ENCODE measurements around the gene RIT2. TPM values are rescaled to one million over a fixed set of nuclear protein-coding genes. Genes with fewer than 3 reads are reported as not detected.

Gene RIT2
- total RNA-seq, 2 experiments from 2014 or later, result not detected

DNA sequence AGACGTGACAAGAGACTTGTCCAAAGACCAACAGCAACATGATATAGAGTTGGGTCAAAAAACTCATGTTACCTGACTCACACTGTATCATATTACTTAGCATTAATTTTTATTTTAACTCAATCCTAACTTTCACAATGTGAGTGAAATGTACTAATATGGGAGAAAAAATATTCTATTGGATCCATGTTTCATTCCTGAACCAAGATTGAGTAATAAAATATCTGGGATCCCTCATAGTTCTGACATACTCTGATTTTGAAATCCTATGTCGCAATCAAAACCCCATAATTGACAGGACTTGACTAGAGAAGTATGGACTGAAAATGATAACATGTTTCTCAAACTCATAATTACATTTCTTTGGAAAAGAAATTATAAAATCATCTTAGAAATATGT, 190.4 kb downstream of the RIT2 start:
- DNase-seq, result no peak
- POLR2A ChIA-PET, result no interaction called here
- no peaks in the 10 kb centered on the region for H3K27me3 Mint-ChIP-seq
- no peak overlapping the region for H3K4me3 Mint-ChIP-seq
- no peak overlapping the region for H3K27ac Mint-ChIP-seq
- CTCF ChIA-PET, result no interaction called here
- H3K9me3 Mint-ChIP-seq, result no peaks in the 10 kb centered on the region
- H3K4me1 Mint-ChIP-seq, result no peaks in the 10 kb centered on the region
- H3K36me3 Mint-ChIP-seq (ENCODE audit: low read depth), result no peaks in the 10 kb centered on the region

DNA sequence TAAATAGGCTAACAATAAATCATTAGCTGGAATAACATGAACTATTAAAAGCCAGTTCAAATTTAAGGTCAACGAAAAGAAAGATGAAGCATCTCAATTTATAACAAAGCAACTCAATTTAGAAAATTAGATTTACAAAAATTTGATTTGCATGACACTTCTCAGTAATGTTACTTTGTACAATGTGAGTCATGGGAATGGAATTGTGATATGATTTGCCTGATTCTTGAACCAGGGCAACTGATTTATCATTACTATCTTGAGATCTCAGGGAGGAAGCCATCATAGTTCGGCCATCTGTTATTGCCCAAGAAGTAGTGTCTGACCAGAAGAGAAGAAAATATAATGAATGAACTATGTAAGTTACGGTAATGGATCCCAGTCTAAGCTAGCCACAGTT, 193.1 kb downstream of the RIT2 start:
- CTCF ChIA-PET, result no interaction called here
- Mint-ChIP-seq H3K4me3 (no peak overlapping the region), H3K9me3 (no peaks in the 10 kb centered on the region), H3K27me3 (no peaks in the 10 kb centered on the region), H3K4me1 (no peaks in the 10 kb centered on the region), H3K36me3 (ENCODE audit: low read depth) (no peaks in the 10 kb centered on the region), H3K27ac (no peak overlapping the region)
- DNase-seq, result no peak
- POLR2A ChIA-PET, result no interaction called here

DNA sequence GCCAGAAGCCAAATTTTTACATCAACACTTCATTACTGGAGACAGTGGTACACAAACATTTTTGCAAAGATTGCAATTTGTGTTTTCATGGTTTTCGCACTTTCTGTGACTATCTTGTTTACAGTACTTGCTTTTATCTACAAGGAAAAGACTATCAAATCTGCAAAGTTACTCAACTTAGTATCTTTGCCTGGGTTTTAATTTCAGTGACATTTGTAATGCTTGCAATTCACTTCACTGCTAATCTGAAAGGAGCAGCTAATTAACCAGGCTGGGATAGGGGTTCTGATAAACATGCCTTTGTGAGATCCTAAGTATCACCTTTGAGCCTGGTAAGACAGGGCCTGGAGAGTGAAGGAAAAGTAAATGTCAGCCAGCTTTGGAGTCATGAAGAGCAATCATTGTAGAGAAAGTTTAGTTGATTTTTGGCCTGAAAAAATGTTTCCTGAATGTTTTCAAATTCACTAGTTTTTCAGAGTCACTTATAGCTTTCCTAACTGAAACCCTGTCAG, 194.2 kb downstream of the RIT2 start:
- POLR2A ChIA-PET, result no interaction called here

DNA sequence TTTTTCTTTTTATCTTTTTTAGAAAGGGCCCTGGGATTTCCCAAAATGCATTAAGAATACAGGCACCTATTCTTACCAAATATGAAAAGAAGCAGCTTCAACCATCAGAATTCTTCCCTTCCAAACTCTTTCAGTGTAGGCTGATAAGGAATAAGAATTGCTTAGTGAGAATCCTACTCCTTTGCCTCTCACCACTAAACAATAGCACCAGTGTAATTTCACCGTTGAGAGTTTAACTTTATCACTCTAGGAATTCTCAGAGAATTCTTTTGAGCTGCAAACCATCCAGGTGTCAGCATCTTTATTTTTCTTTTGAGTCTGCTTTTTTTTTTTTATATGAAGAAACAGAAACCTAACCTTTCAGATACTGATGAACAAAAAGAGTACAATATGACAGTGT, 194.9 kb downstream of the RIT2 start:
- Mint-ChIP-seq H3K4me3 (no peak overlapping the region), H3K36me3 (ENCODE audit: low read depth) (no peaks in the 10 kb centered on the region), H3K4me1 (no peaks in the 10 kb centered on the region), H3K27ac (no peak overlapping the region), H3K27me3 (no peaks in the 10 kb centered on the region), H3K9me3 (peaks cover 3% of the 10 kb centered on the region)
- POLR2A ChIA-PET, result no interaction called here
- no peak for DNase-seq
- CTCF ChIA-PET, result no interaction called here

More for the DNA sequence above, 194.2 kb downstream of the RIT2 start:
- Mint-ChIP-seq H3K27ac (no peak overlapping the region), H3K9me3 (peaks cover 3% of the 10 kb centered on the region), H3K27me3 (no peaks in the 10 kb centered on the region), H3K36me3 (ENCODE audit: low read depth) (no peaks in the 10 kb centered on the region), H3K4me3 (no peak overlapping the region), H3K4me1 (no peaks in the 10 kb centered on the region)
- no peak for DNase-seq
- CTCF ChIA-PET, result no interaction called here

DNA sequence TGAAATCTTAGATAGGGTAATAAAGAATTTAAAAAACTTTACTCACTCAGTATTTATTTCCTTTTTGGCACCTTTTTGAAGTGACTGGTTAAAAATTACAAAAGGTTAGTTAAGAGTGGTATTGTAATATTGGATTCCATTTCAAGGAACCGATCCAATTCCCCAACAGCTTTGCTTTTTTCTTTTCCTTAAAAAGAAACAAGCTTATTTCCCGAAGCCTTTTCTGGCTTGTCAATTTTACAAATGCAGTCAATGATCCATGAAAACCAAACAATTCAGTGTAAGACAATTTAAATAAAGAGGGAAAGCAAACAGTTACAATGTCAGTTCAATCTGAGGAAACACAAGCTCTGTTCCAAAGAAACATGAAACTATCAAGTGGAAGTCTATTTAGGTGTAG, 200.2 kb downstream of the RIT2 start:
- DNase-seq, result no peak
- Mint-ChIP-seq H3K27me3 (no peaks in the 10 kb centered on the region), H3K4me3 (no peak overlapping the region), H3K9me3 (peaks cover 3% of the 10 kb centered on the region), H3K27ac (no peak overlapping the region), H3K4me1 (no peaks in the 10 kb centered on the region), H3K36me3 (ENCODE audit: low read depth) (no peaks in the 10 kb centered on the region)
- CTCF ChIA-PET, result no interaction called here
- POLR2A ChIA-PET, result no interaction called here

DNA sequence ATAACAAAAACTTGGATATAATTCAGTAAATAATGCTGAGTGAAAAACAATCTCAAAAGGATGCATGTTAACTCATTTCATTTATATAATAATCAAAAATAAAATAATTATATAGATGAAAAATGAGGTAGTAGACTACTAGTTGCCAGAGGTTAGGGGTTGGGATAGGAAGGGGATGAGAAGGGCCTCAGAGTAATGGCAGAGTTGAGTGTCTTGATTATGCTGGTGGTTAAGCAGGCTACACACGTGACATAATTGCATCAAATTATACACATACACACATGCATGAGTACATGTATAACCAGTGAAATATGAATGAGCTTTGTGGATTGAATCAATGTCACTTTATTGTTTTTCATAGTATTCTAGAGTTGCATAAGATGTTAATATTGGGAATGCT, 201.0 kb downstream of the RIT2 start:
- ChIA-PET CTCF (no interaction called here), POLR2A (no interaction called here)
- no peaks in the 10 kb centered on the region for H3K36me3 Mint-ChIP-seq (ENCODE audit: low read depth)
- no peak overlapping the region for H3K27ac Mint-ChIP-seq
- no peaks in the 10 kb centered on the region for H3K4me1 Mint-ChIP-seq
- no peak for DNase-seq
- no peak overlapping the region for H3K4me3 Mint-ChIP-seq
- no peaks in the 10 kb centered on the region for H3K27me3 Mint-ChIP-seq
- H3K9me3 Mint-ChIP-seq, result peaks cover 3% of the 10 kb centered on the region

DNA sequence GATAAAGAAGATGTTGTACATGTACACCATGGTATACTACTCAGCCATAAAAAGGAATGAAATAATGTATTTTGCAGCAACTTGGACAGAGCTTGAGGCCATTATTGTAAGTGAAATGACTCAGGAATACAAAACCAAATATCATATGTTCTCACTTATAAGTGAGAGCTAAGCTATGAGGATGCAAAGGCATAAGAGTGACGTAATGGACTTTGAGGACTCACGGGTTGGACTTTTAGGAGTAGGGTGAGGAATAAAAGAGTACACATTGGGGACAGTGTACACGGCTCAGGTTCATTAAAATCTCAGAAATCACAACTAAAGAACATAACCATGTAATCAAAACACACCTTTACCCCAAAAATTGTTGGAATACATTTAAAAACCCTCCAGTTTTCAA, 206.4 kb downstream of the RIT2 start:
- Mint-ChIP-seq H3K4me3 (no peak overlapping the region), H3K4me1 (no peaks in the 10 kb centered on the region), H3K27ac (no peak overlapping the region), H3K36me3 (ENCODE audit: low read depth) (no peaks in the 10 kb centered on the region), H3K9me3 (peaks cover 2% of the 10 kb centered on the region), H3K27me3 (no peaks in the 10 kb centered on the region)
- no peak for DNase-seq
- ChIA-PET CTCF (no interaction called here), POLR2A (no interaction called here)

DNA sequence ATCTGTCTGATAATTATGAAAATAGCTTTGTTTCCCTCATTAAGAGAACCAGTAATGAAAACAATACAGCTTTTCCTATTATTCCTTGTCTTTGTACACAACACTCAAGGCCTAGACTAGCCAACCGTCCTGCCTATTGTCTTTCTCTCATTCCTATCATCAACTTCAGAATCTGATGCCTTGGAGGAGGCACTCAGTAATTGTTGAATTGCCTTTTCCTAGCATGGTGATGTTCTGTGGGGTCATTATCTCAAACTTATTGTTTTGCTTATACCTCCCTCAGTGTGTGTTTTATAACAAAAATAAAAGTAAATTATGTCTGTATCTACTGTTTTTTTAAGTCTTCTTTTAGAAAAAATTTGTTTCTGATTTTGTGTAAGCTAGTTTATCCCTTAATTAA, 208.7 kb downstream of the RIT2 start:
- no peak for DNase-seq
- ChIA-PET POLR2A (no interaction called here), CTCF (no interaction called here)
- no peak overlapping the region for H3K4me3 Mint-ChIP-seq
- no peaks in the 10 kb centered on the region for H3K27me3 Mint-ChIP-seq
- H3K9me3 Mint-ChIP-seq, result peaks cover 2% of the 10 kb centered on the region
- no peaks in the 10 kb centered on the region for H3K4me1 Mint-ChIP-seq
- no peaks in the 10 kb centered on the region for H3K36me3 Mint-ChIP-seq (ENCODE audit: low read depth)
- no peak overlapping the region for H3K27ac Mint-ChIP-seq

DNA sequence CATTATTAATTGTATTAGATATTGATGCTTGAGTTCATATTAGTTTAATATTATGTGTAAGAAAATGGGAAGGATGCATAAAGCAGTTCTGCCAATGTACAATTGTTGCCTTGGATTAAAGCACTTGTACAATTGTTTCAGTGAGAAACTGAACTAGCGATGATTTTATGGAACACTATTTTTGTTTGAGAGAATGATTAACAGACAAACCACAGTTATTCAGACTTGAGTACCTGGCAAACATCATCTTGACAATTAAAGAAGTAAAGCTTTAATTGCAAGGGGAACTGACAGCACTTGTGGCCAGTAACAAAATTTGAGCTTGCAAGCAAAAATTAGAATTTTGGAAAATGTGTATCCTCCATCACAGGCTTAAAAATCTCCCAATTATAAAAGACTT, 214.3 kb downstream of the RIT2 start:
- no peaks in the 10 kb centered on the region for H3K4me1 Mint-ChIP-seq
- CTCF ChIA-PET, result no interaction called here

DNA sequence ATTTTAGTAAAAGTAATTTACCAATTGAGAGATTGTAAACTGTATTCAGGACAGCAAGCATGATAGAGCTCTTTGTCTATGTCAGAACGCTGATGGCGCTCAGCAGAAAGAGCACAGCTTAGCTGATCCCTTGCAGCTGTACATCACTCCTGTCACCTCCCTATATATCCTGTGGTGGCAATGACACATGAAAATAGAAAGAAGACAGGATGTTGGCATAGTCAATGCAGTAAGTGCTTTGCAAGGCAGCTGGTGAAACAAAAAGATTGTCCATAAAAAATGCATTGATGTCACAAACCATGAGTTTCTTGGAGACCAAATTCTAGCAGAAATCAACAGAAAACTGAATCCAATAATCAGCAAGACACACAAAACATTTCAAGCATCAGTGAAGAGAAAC, 221.5 kb downstream of the RIT2 start:
- Mint-ChIP-seq H3K4me1 (no peaks in the 10 kb centered on the region), H3K36me3 (ENCODE audit: low read depth) (no peaks in the 10 kb centered on the region), H3K27ac (no peak overlapping the region), H3K9me3 (peaks cover 9% of the 10 kb centered on the region), H3K4me3 (no peak overlapping the region), H3K27me3 (no peaks in the 10 kb centered on the region)
- no peak for DNase-seq
- CTCF ChIA-PET, result no interaction called here
- POLR2A ChIA-PET, result no interaction called here

More for the DNA sequence above, 214.3 kb downstream of the RIT2 start:
- POLR2A ChIA-PET, result no interaction called here
- H3K36me3 Mint-ChIP-seq (ENCODE audit: low read depth), result no peaks in the 10 kb centered on the region
- no peaks in the 10 kb centered on the region for H3K27me3 Mint-ChIP-seq
- DNase-seq, result no peak
- H3K4me3 Mint-ChIP-seq, result no peak overlapping the region
- H3K27ac Mint-ChIP-seq, result no peak overlapping the region
- peaks cover 4% of the 10 kb centered on the region for H3K9me3 Mint-ChIP-seq

DNA sequence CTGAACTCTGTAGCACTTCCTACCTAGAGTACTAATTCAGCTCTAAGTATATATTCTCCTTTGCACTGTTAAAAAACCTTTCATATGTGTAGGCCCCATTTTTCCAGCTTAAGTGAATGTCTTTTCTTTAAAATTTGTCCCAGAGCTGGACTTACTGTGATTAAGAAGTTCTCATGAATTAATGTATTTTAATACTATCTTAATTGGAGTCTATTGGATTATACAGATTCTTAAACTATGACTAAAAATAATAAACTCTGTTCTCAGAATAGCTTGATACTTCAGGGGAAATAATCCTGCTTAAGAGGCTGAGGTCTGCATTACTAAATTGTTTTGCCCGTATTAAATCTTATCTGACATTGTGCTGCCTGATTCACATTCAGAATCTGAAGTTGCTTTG, 223.3 kb downstream of the RIT2 start:
- no peak overlapping the region for H3K27ac Mint-ChIP-seq
- ChIA-PET CTCF (no interaction called here), POLR2A (no interaction called here)
- H3K27me3 Mint-ChIP-seq, result no peaks in the 10 kb centered on the region
- H3K9me3 Mint-ChIP-seq, result peaks cover 7% of the 10 kb centered on the region
- no peak for DNase-seq
- no peaks in the 10 kb centered on the region for H3K36me3 Mint-ChIP-seq (ENCODE audit: low read depth)
- no peak overlapping the region for H3K4me3 Mint-ChIP-seq
- H3K4me1 Mint-ChIP-seq, result no peaks in the 10 kb centered on the region

DNA sequence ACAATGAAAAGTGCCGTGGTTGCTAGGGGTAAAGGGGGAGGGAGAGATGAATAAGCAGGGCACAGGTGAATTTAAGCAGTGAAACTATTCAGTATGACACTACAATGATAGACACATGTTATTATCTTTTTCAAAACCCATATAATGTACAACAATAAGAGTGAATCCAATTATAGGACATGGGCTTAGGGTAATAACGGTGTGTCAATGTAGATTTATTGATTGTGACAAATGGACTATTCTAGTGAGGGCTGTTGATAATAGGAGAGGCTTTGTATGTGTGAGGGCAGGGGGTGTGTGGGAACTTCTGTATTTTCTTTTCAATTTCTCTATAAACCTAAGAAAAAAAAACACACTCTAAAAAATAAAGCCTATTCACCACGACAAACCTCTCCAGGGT, 223.8 kb downstream of the RIT2 start:
- Mint-ChIP-seq H3K27ac (no peak overlapping the region), H3K36me3 (ENCODE audit: low read depth) (no peaks in the 10 kb centered on the region), H3K27me3 (no peaks in the 10 kb centered on the region), H3K4me1 (no peaks in the 10 kb centered on the region), H3K4me3 (no peak overlapping the region), H3K9me3 (peaks cover 4% of the 10 kb centered on the region)
- POLR2A ChIA-PET, result no interaction called here
- no peak for DNase-seq
- CTCF ChIA-PET, result no interaction called here

DNA sequence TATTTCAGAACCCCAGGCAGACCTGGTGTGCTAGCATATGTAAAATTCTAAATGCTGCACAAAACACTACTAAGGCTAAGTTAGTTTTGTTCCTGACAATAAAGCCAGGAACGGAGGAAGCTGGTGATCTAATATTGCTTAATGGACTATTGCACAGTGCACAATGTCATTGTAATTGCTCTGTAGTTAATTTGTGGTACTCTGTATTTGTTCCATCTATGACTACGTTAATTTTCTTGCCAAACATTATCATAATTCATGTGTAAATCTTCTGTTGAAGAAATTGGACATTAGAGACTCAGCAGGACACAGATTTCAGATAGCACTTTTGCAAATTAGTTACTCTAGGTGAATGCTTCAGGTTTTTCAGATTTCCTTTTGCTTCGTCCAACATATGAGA, 232.3 kb downstream of the RIT2 start:
- POLR2A ChIA-PET, result no interaction called here
- Mint-ChIP-seq H3K27me3 (no peaks in the 10 kb centered on the region), H3K36me3 (ENCODE audit: low read depth) (no peaks in the 10 kb centered on the region), H3K9me3 (peaks cover 14% of the 10 kb centered on the region), H3K4me1 (no peaks in the 10 kb centered on the region), H3K4me3 (no peak overlapping the region), H3K27ac (no peak overlapping the region)
- no peak for DNase-seq
- CTCF ChIA-PET, result no interaction called here

DNA sequence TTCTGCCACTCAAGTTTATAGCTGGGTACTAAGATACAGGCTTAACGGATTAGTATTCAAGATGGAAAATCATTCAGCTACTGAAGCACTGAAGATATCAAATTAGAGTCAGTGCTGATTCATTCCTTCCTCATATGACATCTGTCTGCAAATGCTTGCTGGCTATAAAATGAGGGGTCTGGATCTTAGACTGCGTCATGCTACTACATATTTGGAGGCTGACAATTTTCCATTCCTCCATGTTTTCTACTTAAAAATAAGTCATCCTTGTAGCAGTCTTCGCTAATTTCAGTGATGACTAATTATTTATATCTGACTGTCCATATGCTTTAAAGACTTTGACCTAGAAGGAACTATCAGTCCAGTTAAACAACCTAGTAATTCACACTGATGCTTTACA, 233.4 kb downstream of the RIT2 start:
- no peak for DNase-seq
- ChIA-PET CTCF (no interaction called here), POLR2A (no interaction called here)
- Mint-ChIP-seq H3K9me3 (peaks cover 14% of the 10 kb centered on the region), H3K4me1 (no peaks in the 10 kb centered on the region), H3K27ac (no peak overlapping the region), H3K27me3 (no peaks in the 10 kb centered on the region), H3K36me3 (ENCODE audit: low read depth) (no peaks in the 10 kb centered on the region), H3K4me3 (no peak overlapping the region)

DNA sequence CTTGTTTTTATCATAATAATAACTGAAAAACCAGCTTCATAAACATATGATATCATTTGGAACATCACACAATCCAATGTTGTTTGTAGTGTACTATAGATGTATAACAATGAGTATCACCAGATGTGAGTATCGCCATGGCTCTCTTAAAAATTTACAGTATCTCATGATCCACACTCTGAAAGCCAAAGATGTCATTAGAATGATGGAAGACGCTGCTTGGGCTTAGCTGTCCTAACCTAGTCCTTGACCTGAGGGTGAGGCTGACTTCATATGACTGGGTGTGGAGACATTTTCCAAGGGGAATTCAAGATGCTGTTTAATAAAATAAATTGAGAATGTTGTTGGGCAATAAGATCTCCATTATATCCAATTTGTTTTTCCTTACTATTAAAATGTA, 242.6 kb downstream of the RIT2 start:
- POLR2A ChIA-PET, result no interaction called here
- CTCF ChIA-PET, result no interaction called here
- Mint-ChIP-seq H3K4me3 (no peak overlapping the region), H3K27me3 (no peaks in the 10 kb centered on the region), H3K4me1 (no peaks in the 10 kb centered on the region), H3K27ac (no peak overlapping the region), H3K9me3 (peaks cover 3% of the 10 kb centered on the region), H3K36me3 (ENCODE audit: low read depth) (no peaks in the 10 kb centered on the region)
- no peak for DNase-seq
